Neural cell (in vitro differentiated cells): ENCODE measurements around the gene MTCL1. TPM values are rescaled to one million over a fixed set of nuclear protein-coding genes. Genes with fewer than 3 reads are reported as not detected.

ENCODE experiments used
- H2AFZ ChIP-seq: fragments of 200-600, 300-800 bp; sonication (generic), shearing (Covaris generic); 2 replicates; pipeline ENCODE4 v1.6.0; 2014; ENCODE audit warnings: low read depth, mild to moderate bottlenecking, antibody characterized with exemption, low read length, moderate library complexity
- H3F3A ChIP-seq: fragments of 200-600 bp; shearing (Covaris generic); 2 replicates; pipeline ENCODE4 v1.6.1; 2016; ENCODE audit warnings: mild to moderate bottlenecking, moderate library complexity, mixed read lengths, antibody characterized with exemption, low read length; ENCODE audit not compliant: insufficient read depth, poor library complexity, severe bottlenecking
- H3K27ac ChIP-seq: fragments of 200-600, 300-800 bp; sonication (generic), shearing (Covaris generic); 2 replicates; pipeline ENCODE4 v1.5.1; 2014; ENCODE audit warnings: mild to moderate bottlenecking, low read length, moderate library complexity
- H3K27me3 ChIP-seq: fragments of 300-800, 200-600 bp; sonication (generic), shearing (Covaris generic); 2 replicates; pipeline ENCODE4 v1.6.0; 2014; ENCODE audit warnings: mild to moderate bottlenecking, low read depth, low read length, moderate library complexity; ENCODE audit not compliant: insufficient read depth
- H3K36me3 ChIP-seq: fragments of 300-800, 200-600 bp; sonication (generic), shearing (Covaris generic); 2 replicates; pipeline ENCODE4 v1.5.1; 2014; ENCODE audit warnings: mild to moderate bottlenecking, antibody characterized with exemption, low read length, moderate library complexity; ENCODE audit not compliant: insufficient read depth
- H3K4me2 ChIP-seq: fragments of 300-800, 200-600 bp; sonication (generic), shearing (Covaris generic); 2 replicates; pipeline ENCODE4 v1.6.0; 2014; ENCODE audit warnings: mild to moderate bottlenecking, low read length
- H3K4me3 ChIP-seq: fragments of 300-800, 200-600 bp; sonication (generic), shearing (Covaris generic); 2 replicates; pipeline ENCODE4 v1.5.1; 2014; ENCODE audit warnings: mild to moderate bottlenecking, low read length, moderate library complexity
- H3K79me2 ChIP-seq: fragments of 200-600 bp; shearing (Covaris generic); replicated peaks from 2 replicates; pipeline ENCODE4 v1.6.0; 2014; ENCODE audit warnings: mild to moderate bottlenecking, low read length, moderate library complexity; ENCODE audit not compliant: insufficient read depth
- H3K9ac ChIP-seq: fragments of 300-800, 200-600 bp; sonication (generic), shearing (Covaris generic); 2 replicates; pipeline ENCODE4 v1.6.1; 2016; ENCODE audit warnings: mild to moderate bottlenecking, low read length, mixed read lengths
- H3K9me2 ChIP-seq: fragments of 200-600 bp; shearing (Covaris generic); 2 replicates; pipeline ENCODE4 v1.6.1; 2016; ENCODE audit warnings: mild to moderate bottlenecking, low read length, mixed read lengths; ENCODE audit not compliant: insufficient read depth
- H3K9me3 ChIP-seq: fragments of 200-600, 300-800 bp; sonication (generic), shearing (Covaris generic); 2 replicates; pipeline ENCODE4 v1.6.1; 2016; ENCODE audit warnings: mild to moderate bottlenecking, mixed run types, low read length, moderate library complexity, mixed read lengths
- H4K20me1 ChIP-seq: fragments of 200-600 bp; shearing (Covaris generic); 2 replicates; pipeline ENCODE4 v1.6.1; 2016; ENCODE audit warnings: mild to moderate bottlenecking, mixed run types; ENCODE audit not compliant: insufficient read depth
- EP300 ChIP-seq: fragments of 450-650 bp; conservative IDR thresholded peaks from 2 replicates; pipeline ENCODE4 v1.6.1; 2014; ENCODE audit warnings: antibody characterized with exemption, mild to moderate bottlenecking, moderate library complexity; ENCODE audit not compliant: poor library complexity, severe bottlenecking
- EZH2 ChIP-seq: fragments of 200-600, 300-800 bp; shearing (Covaris generic), sonication (generic); IDR thresholded peaks from 2 replicates; pipeline ENCODE4 v1.6.1; 2014; ENCODE audit warnings: antibody characterized with exemption, low read length, borderline replicate concordance, mild to moderate bottlenecking; ENCODE audit not compliant: insufficient read depth, poor library complexity, severe bottlenecking
- MXI1 ChIP-seq: fragments of 450-650 bp; conservative IDR thresholded peaks from 2 replicates; pipeline ENCODE4 v1.6.1; 2014; ENCODE audit warnings: antibody characterized with exemption, mild to moderate bottlenecking; ENCODE audit not compliant: poor library complexity, severe bottlenecking
- POLR2AphosphoS5 ChIP-seq: IDR thresholded peaks from 2 replicates; pipeline ENCODE4 v1.6.1; 2012
- RAD21 ChIP-seq: fragments of 450-650 bp; conservative IDR thresholded peaks from 2 replicates; pipeline ENCODE4 v1.6.1; 2014; ENCODE audit warnings: antibody characterized with exemption, mild to moderate bottlenecking, moderate library complexity
- SMC3 ChIP-seq: fragments of 450-650 bp; conservative IDR thresholded peaks from 2 replicates; pipeline ENCODE4 v1.6.1; 2014; ENCODE audit warnings: antibody characterized with exemption, mild to moderate bottlenecking, moderate library complexity; ENCODE audit not compliant: poor library complexity
- TAF1 ChIP-seq: IDR thresholded peaks from 2 replicates; pipeline ENCODE4 v1.6.1; 2012; ENCODE audit warnings: low read depth
- polyA plus RNA-seq: library from polyadenylated mRNA; depleted of rRNA; stranded (reverse); fragments of >200 nt; gene quantifications from 2 replicates; pipeline ENCODE4 v1.2.3, GENCODE V29; 2014
- TF ChIP-seq, protein P1 (sequence below): IDR thresholded peaks from 2 replicates; pipeline ENCODE4 v1.6.1; 2012; ENCODE audit warnings: borderline replicate concordance
- TF ChIP-seq, protein P2 (sequence below): fragments of 450-650 bp; IDR thresholded peaks from 2 replicates; pipeline ENCODE4 v1.5.1; 2014; ENCODE audit warnings: antibody characterized with exemption, mild to moderate bottlenecking, moderate library complexity; ENCODE audit not compliant: poor library complexity, severe bottlenecking

The MTCL1 gene
- polyA plus RNA-seq, 1 donor from 2014 or later, result 20.8 TPM

DNA sequence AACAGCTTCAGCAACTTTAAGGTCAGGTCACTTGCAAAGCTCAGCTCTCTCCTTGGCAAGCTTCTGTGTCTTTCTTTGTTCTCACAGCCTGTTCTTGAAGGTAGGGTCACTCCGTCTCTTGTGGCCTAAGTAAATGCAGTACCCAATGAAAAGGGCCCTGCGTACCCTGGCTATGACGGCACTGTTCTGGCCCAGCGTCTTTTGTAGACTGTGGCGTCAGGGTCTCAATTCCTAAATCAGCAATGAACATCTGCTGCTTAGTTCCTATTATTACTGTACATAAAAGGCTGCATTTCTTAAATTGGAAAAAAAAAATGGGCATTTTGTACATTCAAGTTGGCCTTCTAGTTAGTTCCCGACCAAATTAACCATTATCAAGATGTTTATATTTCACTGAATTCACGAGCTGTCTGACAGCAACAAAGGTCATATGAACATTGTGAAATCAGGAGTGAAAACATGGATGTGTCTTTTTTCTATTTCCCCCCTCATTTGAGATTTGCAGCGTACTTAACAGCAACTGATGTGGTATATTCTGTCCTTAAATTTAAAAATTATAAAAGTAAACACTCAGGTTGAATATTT is 17.0 kb upstream of the MTCL1 start:
- no peaks in the 10 kb centered on the region for H4K20me1 ChIP-seq
- H2AFZ ChIP-seq, result no peak overlapping the region
- no peaks in the 10 kb centered on the region for H3K79me2 ChIP-seq
- no peaks in the 10 kb centered on the region for H3K27me3 ChIP-seq
- H3K36me3 ChIP-seq, result no peaks in the 10 kb centered on the region
- H3K4me3 ChIP-seq, result no peak overlapping the region
- no peaks in the 10 kb centered on the region for H3K9me3 ChIP-seq
- no peaks in the 10 kb centered on the region for H3F3A ChIP-seq
- no peak for TF ChIP-seq SMC3
- TF ChIP-seq EP300, result no peak
- no peak for TF ChIP-seq EZH2
- TF ChIP-seq, protein P1, sequence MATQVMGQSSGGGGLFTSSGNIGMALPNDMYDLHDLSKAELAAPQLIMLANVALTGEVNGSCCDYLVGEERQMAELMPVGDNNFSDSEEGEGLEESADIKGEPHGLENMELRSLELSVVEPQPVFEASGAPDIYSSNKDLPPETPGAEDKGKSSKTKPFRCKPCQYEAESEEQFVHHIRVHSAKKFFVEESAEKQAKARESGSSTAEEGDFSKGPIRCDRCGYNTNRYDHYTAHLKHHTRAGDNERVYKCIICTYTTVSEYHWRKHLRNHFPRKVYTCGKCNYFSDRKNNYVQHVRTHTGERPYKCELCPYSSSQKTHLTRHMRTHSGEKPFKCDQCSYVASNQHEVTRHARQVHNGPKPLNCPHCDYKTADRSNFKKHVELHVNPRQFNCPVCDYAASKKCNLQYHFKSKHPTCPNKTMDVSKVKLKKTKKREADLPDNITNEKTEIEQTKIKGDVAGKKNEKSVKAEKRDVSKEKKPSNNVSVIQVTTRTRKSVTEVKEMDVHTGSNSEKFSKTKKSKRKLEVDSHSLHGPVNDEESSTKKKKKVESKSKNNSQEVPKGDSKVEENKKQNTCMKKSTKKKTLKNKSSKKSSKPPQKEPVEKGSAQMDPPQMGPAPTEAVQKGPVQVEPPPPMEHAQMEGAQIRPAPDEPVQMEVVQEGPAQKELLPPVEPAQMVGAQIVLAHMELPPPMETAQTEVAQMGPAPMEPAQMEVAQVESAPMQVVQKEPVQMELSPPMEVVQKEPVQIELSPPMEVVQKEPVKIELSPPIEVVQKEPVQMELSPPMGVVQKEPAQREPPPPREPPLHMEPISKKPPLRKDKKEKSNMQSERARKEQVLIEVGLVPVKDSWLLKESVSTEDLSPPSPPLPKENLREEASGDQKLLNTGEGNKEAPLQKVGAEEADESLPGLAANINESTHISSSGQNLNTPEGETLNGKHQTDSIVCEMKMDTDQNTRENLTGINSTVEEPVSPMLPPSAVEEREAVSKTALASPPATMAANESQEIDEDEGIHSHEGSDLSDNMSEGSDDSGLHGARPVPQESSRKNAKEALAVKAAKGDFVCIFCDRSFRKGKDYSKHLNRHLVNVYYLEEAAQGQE, result no peak
- TF ChIP-seq POLR2AphosphoS5, result no peak
- no peak for TF ChIP-seq MXI1
- TF ChIP-seq, protein P2, sequence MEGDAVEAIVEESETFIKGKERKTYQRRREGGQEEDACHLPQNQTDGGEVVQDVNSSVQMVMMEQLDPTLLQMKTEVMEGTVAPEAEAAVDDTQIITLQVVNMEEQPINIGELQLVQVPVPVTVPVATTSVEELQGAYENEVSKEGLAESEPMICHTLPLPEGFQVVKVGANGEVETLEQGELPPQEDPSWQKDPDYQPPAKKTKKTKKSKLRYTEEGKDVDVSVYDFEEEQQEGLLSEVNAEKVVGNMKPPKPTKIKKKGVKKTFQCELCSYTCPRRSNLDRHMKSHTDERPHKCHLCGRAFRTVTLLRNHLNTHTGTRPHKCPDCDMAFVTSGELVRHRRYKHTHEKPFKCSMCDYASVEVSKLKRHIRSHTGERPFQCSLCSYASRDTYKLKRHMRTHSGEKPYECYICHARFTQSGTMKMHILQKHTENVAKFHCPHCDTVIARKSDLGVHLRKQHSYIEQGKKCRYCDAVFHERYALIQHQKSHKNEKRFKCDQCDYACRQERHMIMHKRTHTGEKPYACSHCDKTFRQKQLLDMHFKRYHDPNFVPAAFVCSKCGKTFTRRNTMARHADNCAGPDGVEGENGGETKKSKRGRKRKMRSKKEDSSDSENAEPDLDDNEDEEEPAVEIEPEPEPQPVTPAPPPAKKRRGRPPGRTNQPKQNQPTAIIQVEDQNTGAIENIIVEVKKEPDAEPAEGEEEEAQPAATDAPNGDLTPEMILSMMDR, result no peak
- TF ChIP-seq RAD21, result no peak
- TF ChIP-seq TAF1, result no peak
- H3K27ac ChIP-seq, result no peak overlapping the region
- H3K4me2 ChIP-seq, result no peak overlapping the region
- H3K9ac ChIP-seq, result no peak overlapping the region
- no peaks in the 10 kb centered on the region for H3K9me2 ChIP-seq

GRCh38 chr18:8688816-8689215 is 16.5 kb upstream of the MTCL1 start:
- H3K27ac ChIP-seq, result no peak overlapping the region
- no peak overlapping the region for H3K9ac ChIP-seq
- H3K4me2 ChIP-seq, result no peak overlapping the region
- H4K20me1 ChIP-seq, result no peaks in the 10 kb centered on the region
- no peaks in the 10 kb centered on the region for H3K79me2 ChIP-seq
- TF ChIP-seq EP300, result no peak
- no peak for TF ChIP-seq TAF1
- no peak for TF ChIP-seq RAD21
- no peak for TF ChIP-seq EZH2
- TF ChIP-seq, protein P1, result no peak
- no peak for TF ChIP-seq POLR2AphosphoS5
- no peak for TF ChIP-seq SMC3
- TF ChIP-seq, protein P2, result no peak
- no peak for TF ChIP-seq MXI1
- no peaks in the 10 kb centered on the region for H3K9me2 ChIP-seq
- no peaks in the 10 kb centered on the region for H3K9me3 ChIP-seq
- no peaks in the 10 kb centered on the region for H3F3A ChIP-seq
- no peaks in the 10 kb centered on the region for H3K27me3 ChIP-seq
- no peak overlapping the region for H3K4me3 ChIP-seq
- H2AFZ ChIP-seq, result no peak overlapping the region
- no peaks in the 10 kb centered on the region for H3K36me3 ChIP-seq
